ENCODE data around the gene OSTF1.
A peak's percentile ranks its signal among the peaks of the same experiment; 100 is the strongest.

OSTF1 gene

GRCh38 chr9:75140261-75140660, 51.9 kb downstream of the OSTF1 start:
- Histone ChIP-seq H3K4me2 (ENCODE audit: low read length, poor library complexity, severe bottlenecking) (no peak overlapping the region), H3K14ac (ENCODE audit: low read length in 2 of 2) (no peak overlapping the region), H2BK12ac (ENCODE audit: low read length in 2 of 2) (no peak overlapping the region), H3K4me3 (ENCODE audit: insufficient read depth in 1 of 2, low read depth in 1 of 2, low read length in 2 of 2) (no peak overlapping the region), H3K4ac (ENCODE audit: low read depth in 1 of 2, low read length in 2 of 2) (no peak overlapping the region), H3K27me3 (ENCODE audit: control insufficient read depth in 1 of 2, insufficient read depth in 1 of 2, low read length in 2 of 2) (no peaks in the 10 kb centered on the region), H2BK5ac (ENCODE audit: low read depth, low read length, poor library complexity, severe bottlenecking) (no peak overlapping the region), H3K4me1 (ENCODE audit: control insufficient read depth, insufficient read depth, low read depth, low read length) (no peaks in the 10 kb centered on the region), H3K36me3 (ENCODE audit: control insufficient read depth in 1 of 2, insufficient read depth in 2 of 2, low read depth in 1 of 2, low read length in 2 of 2) (peaks cover 12 to 96% of the 10 kb centered on the region in 2 experiments), H3K27ac (ENCODE audit: low read length, poor library complexity, severe bottlenecking) (no peak overlapping the region), H4K91ac (ENCODE audit: low read length) (no peak overlapping the region), H3K9me3 (ENCODE audit: control insufficient read depth, low read length) (peaks cover 20% of the 10 kb centered on the region), H2BK120ac (ENCODE audit: low read depth, low read length) (no peak overlapping the region), H3K23ac (ENCODE audit: low read length in 2 of 2) (no peak overlapping the region), H2BK15ac (ENCODE audit: low read depth, poor library complexity, severe bottlenecking) (no peak overlapping the region), H3K18ac (ENCODE audit: low read depth in 1 of 2, low read length in 2 of 2) (no peak overlapping the region), H4K8ac (ENCODE audit: low read length) (no peak overlapping the region), H3K79me1 (replicated peaks; ENCODE audit: low read length, poor library complexity, severe bottlenecking) (peaks cover 4% of the 10 kb centered on the region), H3K9ac (ENCODE audit: low read length) (no peak overlapping the region), H2AK5ac (ENCODE audit: low read length, severe bottlenecking) (no peak overlapping the region), H2AFZ (ENCODE audit: low read depth, low read length) (no peak overlapping the region)
- WGBS, result 100% methylated on average over 3 of the region's 3 CpGs
- no peak for DNase-seq

- Histone ChIP-seq H3K36me3 (ENCODE audit: control insufficient read depth in 1 of 2, insufficient read depth in 2 of 2, low read depth in 1 of 2, low read length in 2 of 2) (peaks cover 7 to 91% of the 10 kb centered on the region in 2 experiments), H3K4me3 (ENCODE audit: insufficient read depth in 1 of 2, low read depth in 1 of 2, low read length in 2 of 2) (no peak overlapping the region), H4K8ac (ENCODE audit: low read length) (no peak overlapping the region), H2BK120ac (ENCODE audit: low read depth, low read length) (no peak overlapping the region), H3K18ac (ENCODE audit: low read depth in 1 of 2, low read length in 2 of 2) (no peak overlapping the region), H2BK12ac (ENCODE audit: low read length in 2 of 2) (no peak overlapping the region), H4K91ac (ENCODE audit: low read length) (no peak overlapping the region), H2AK5ac (ENCODE audit: low read length, severe bottlenecking) (no peak overlapping the region), H3K4me1 (ENCODE audit: control insufficient read depth, insufficient read depth, low read depth, low read length) (peaks cover 2% of the 10 kb centered on the region), H2BK15ac (ENCODE audit: low read depth, poor library complexity, severe bottlenecking) (no peak overlapping the region), H3K9me3 (ENCODE audit: control insufficient read depth, low read length) (peaks cover 21% of the 10 kb centered on the region), H3K23ac (ENCODE audit: low read length in 2 of 2) (no peak overlapping the region), H3K27ac (ENCODE audit: low read length, poor library complexity, severe bottlenecking) (no peak overlapping the region), H3K14ac (ENCODE audit: low read length in 2 of 2) (no peak overlapping the region), H3K4me2 (ENCODE audit: low read length, poor library complexity, severe bottlenecking) (no peak overlapping the region), H3K9ac (ENCODE audit: low read length) (no peak overlapping the region), H2AFZ (ENCODE audit: low read depth, low read length) (no peak overlapping the region), H3K27me3 (ENCODE audit: control insufficient read depth in 1 of 2, insufficient read depth in 1 of 2, low read length in 2 of 2) (no peaks in the 10 kb centered on the region), H3K79me1 (replicated peaks; ENCODE audit: low read length, poor library complexity, severe bottlenecking) (no peaks in the 10 kb centered on the region), H3K4ac (ENCODE audit: low read depth in 1 of 2, low read length in 2 of 2) (no peak overlapping the region), H2BK5ac (ENCODE audit: low read depth, low read length, poor library complexity, severe bottlenecking) (no peak overlapping the region)
- 96% methylated on average over 1 of the region's 2 CpGs for WGBS
- DNase-seq, result no peak
Measured at GRCh38 chr9:75142202-75142601, 53.9 kb downstream of the OSTF1 start.

DNA sequence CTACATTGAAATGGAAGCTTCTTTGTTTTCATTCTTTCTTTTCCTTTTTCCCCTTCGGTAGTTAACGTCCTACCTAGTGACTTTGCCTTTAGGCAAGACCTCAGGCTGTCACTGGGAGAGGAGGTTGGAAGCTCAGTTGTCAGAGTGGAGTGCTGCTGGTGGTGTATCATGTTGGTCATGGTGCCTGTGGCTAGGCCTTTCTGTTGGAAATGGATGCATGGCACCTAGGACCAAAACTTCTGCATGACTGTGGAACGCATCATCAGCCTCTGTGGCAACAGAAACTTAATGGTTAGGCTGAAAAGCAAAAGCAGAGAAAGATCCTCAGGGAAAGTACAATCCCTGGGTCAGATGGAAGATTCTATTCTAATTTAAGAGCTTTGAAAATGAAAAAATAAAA, 57.9 kb downstream of the OSTF1 start:
- Histone ChIP-seq H3K4me2 (ENCODE audit: low read length, poor library complexity, severe bottlenecking) (no peak overlapping the region), H3K4me3 (ENCODE audit: insufficient read depth in 1 of 2, low read depth in 1 of 2, low read length in 2 of 2) (no peak overlapping the region), H3K4me1 (ENCODE audit: control insufficient read depth, insufficient read depth, low read depth, low read length) (peaks cover 2% of the 10 kb centered on the region), H3K27me3 (ENCODE audit: control insufficient read depth in 1 of 2, insufficient read depth in 1 of 2, low read length in 2 of 2) (no peaks in the 10 kb centered on the region), H3K4ac (ENCODE audit: low read depth in 1 of 2, low read length in 2 of 2) (no peak overlapping the region), H3K14ac (ENCODE audit: low read length in 2 of 2) (no peak overlapping the region), H3K36me3 (ENCODE audit: control insufficient read depth in 1 of 2, insufficient read depth in 2 of 2, low read depth in 1 of 2, low read length in 2 of 2) (peaks cover 6 to 79% of the 10 kb centered on the region in 2 experiments), H2BK5ac (ENCODE audit: low read depth, low read length, poor library complexity, severe bottlenecking) (no peak overlapping the region), H3K9ac (ENCODE audit: low read length) (no peak overlapping the region), H3K18ac (ENCODE audit: low read depth in 1 of 2, low read length in 2 of 2) (peak overlapping the region in 1 of 2 experiments; percentile 17), H4K8ac (ENCODE audit: low read length) (peak overlapping the region; percentile 50), H2AFZ (ENCODE audit: low read depth, low read length) (no peak overlapping the region), H2BK120ac (ENCODE audit: low read depth, low read length) (no peak overlapping the region), H2BK12ac (ENCODE audit: low read length in 2 of 2) (no peak overlapping the region), H3K23ac (ENCODE audit: low read length in 2 of 2) (no peak overlapping the region), H3K79me1 (replicated peaks; ENCODE audit: low read length, poor library complexity, severe bottlenecking) (no peaks in the 10 kb centered on the region), H2AK5ac (ENCODE audit: low read length, severe bottlenecking) (no peak overlapping the region), H2BK15ac (ENCODE audit: low read depth, poor library complexity, severe bottlenecking) (no peak overlapping the region), H3K27ac (ENCODE audit: low read length, poor library complexity, severe bottlenecking) (no peak overlapping the region), H4K91ac (ENCODE audit: low read length) (no peak overlapping the region), H3K9me3 (ENCODE audit: control insufficient read depth, low read length) (peaks cover 21% of the 10 kb centered on the region)
- 93% methylated on average over 3 of the region's 3 CpGs for WGBS
- DNase-seq, result peak; percentile 37

DNA sequence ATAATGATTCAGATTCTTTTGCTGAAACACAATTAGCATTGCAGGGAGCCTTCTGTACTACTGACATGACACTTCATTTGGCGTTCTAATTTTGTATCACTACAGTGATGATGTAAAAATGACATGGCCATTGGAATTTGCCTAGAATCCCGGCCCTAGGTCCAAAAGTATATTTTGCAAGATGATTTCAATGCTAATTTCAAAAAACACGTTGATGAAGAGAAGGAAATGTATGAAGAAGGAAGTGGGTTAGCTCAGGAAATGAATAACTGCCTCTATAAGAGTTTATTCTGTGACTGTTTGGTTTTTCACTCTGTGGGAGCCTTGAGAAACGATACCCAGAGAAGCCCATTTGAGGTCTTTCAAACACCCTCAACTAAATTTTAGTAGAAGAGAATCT, 59.3 kb downstream of the OSTF1 start:
- 55% methylated on average over 3 of the region's 4 CpGs for WGBS
- Histone ChIP-seq H2AFZ (ENCODE audit: low read depth, low read length) (no peak overlapping the region), H2AK5ac (ENCODE audit: low read length, severe bottlenecking) (no peak overlapping the region), H4K91ac (ENCODE audit: low read length) (no peak overlapping the region), H3K9ac (ENCODE audit: low read length) (peak overlapping the region; percentile 17), H2BK120ac (ENCODE audit: low read depth, low read length) (no peak overlapping the region), H3K27me3 (ENCODE audit: control insufficient read depth in 1 of 2, insufficient read depth in 1 of 2, low read length in 2 of 2) (no peaks in the 10 kb centered on the region), H3K18ac (ENCODE audit: low read depth in 1 of 2, low read length in 2 of 2) (no peak overlapping the region), H2BK15ac (ENCODE audit: low read depth, poor library complexity, severe bottlenecking) (no peak overlapping the region), H3K27ac (ENCODE audit: low read length, poor library complexity, severe bottlenecking) (peak overlapping the region; percentile 51), H3K9me3 (ENCODE audit: control insufficient read depth, low read length) (peaks cover 21% of the 10 kb centered on the region), H3K14ac (ENCODE audit: low read length in 2 of 2) (no peak overlapping the region), H3K4me2 (ENCODE audit: low read length, poor library complexity, severe bottlenecking) (no peak overlapping the region), H3K79me1 (replicated peaks; ENCODE audit: low read length, poor library complexity, severe bottlenecking) (no peaks in the 10 kb centered on the region), H4K8ac (ENCODE audit: low read length) (no peak overlapping the region), H3K4me3 (ENCODE audit: insufficient read depth in 1 of 2, low read depth in 1 of 2, low read length in 2 of 2) (no peak overlapping the region), H3K4ac (ENCODE audit: low read depth in 1 of 2, low read length in 2 of 2) (no peak overlapping the region), H3K23ac (ENCODE audit: low read length in 2 of 2) (no peak overlapping the region), H3K4me1 (ENCODE audit: control insufficient read depth, insufficient read depth, low read depth, low read length) (peaks cover 2% of the 10 kb centered on the region), H2BK5ac (ENCODE audit: low read depth, low read length, poor library complexity, severe bottlenecking) (no peak overlapping the region), H2BK12ac (ENCODE audit: low read length in 2 of 2) (no peak overlapping the region), H3K36me3 (ENCODE audit: control insufficient read depth in 1 of 2, insufficient read depth in 2 of 2, low read depth in 1 of 2, low read length in 2 of 2) (peaks cover 8 to 76% of the 10 kb centered on the region in 2 experiments)
- peak; percentile 15 for DNase-seq

All from mesenchymal stem cell (in vitro differentiated cells and primary cell).